ENCODE data around the gene RUNX2.

DNA sequence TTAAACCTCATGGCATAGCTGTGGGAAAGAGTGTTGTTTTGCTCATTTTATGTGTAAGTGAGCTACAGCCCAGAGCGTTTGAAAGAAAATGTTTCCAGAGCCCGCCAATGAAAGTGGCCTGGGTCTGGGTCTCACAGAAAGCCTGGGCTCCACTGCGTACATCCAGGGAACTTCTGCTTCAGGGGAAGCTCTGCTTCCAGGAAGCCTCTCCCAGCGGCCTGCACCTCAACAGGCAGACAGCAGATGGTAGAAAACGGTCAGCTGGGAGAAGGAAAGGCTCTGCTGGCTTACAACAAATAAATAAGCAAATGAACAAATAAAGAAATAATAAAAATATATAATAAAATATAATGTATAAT is 320.1 kb downstream of the RUNX2 start:
- TF ChIP-seq EZH2 (IDR thresholded peaks at IDR 0.05; ENCODE audit: borderline replicate concordance, insufficient read depth, low read depth, low read length, poor library complexity, severe bottlenecking), result no peak
- TF ChIP-seq, protein P1, sequence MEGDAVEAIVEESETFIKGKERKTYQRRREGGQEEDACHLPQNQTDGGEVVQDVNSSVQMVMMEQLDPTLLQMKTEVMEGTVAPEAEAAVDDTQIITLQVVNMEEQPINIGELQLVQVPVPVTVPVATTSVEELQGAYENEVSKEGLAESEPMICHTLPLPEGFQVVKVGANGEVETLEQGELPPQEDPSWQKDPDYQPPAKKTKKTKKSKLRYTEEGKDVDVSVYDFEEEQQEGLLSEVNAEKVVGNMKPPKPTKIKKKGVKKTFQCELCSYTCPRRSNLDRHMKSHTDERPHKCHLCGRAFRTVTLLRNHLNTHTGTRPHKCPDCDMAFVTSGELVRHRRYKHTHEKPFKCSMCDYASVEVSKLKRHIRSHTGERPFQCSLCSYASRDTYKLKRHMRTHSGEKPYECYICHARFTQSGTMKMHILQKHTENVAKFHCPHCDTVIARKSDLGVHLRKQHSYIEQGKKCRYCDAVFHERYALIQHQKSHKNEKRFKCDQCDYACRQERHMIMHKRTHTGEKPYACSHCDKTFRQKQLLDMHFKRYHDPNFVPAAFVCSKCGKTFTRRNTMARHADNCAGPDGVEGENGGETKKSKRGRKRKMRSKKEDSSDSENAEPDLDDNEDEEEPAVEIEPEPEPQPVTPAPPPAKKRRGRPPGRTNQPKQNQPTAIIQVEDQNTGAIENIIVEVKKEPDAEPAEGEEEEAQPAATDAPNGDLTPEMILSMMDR (IDR thresholded peaks at IDR 0.05), result no peak
